OCI-LY7 (cell line): Measurements from ENCODE around the gene RAE1.

Experiments
- CTCF ChIP-seq: fragments of 200-600 bp; sonication (generic); conservative IDR thresholded peaks from 2 replicates; pipeline ENCODE4 v1.5.1; 2014; ENCODE audit warnings: mild to moderate bottlenecking, antibody characterized with exemption, low read length, moderate library complexity, mixed read lengths
- EZH2phosphoT487 ChIP-seq: fragments of 200-600 bp; sonication (generic); IDR thresholded peaks from 2 replicates; pipeline ENCODE4 v1.6.1; 2018; ENCODE audit warnings: low read depth, borderline replicate concordance, mild to moderate bottlenecking, mixed run types, antibody characterized with exemption, low read length, moderate library complexity, mixed read lengths

- no peak for TF ChIP-seq CTCF
- no peak for TF ChIP-seq EZH2phosphoT487
Measured at GRCh38 chr20:57410398-57410920, 59.4 kb downstream of the RAE1 start.
